ENCODE data around the gene TPMT.

DNA sequence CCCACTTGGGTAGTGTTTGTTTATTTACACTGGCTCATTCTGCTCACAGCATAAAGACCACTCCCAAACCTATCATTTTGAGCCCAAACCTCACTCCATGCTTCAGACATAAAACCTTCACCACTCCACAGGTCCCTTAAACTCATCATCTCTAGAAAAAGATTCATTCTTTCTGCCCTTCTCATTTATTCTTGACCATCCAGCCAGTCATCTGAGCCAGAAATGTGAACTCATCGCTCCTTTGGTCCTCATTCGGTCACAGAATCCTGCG is 12.4 kb downstream of the TPMT start:
- no peak for TF ChIP-seq CTCF (IDR thresholded peaks at IDR 0.05; ENCODE audit: low read depth, low read length, missing input control)
- TF ChIP-seq, protein P1, sequence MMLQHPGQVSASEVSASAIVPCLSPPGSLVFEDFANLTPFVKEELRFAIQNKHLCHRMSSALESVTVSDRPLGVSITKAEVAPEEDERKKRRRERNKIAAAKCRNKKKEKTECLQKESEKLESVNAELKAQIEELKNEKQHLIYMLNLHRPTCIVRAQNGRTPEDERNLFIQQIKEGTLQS (IDR thresholded peaks at IDR 0.05), result no peak
- no peak for TF ChIP-seq HNF4G (IDR thresholded peaks at IDR 0.05)
- no peak for TF ChIP-seq TAF1 (conservative IDR thresholded peaks at IDR 0.05)
- TF ChIP-seq RXRA (IDR thresholded peaks at IDR 0.05), result no peak
- TF ChIP-seq REST (IDR thresholded peaks at IDR 0.05), result no peak
- no peak for TF ChIP-seq RAD21 (IDR thresholded peaks at IDR 0.05)

All from liver (tissue), 3 donors.